Measurements from ENCODE around the gene SNRPA.

Gene SNRPA

GRCh38 chr19:40785526-40785925, 34.5 kb downstream of the SNRPA start:
- ChIA-PET POLR2A (no interaction called here), CTCF (interaction anchor here (1.5 to 3.1 kb wide), 2 partner anchors 12 to 21 kb away, joined by 5 to 12 read pairs; partner anchors contain the start of gene EGLN2)
- TF ChIP-seq CTCF (IDR thresholded peaks at IDR 0.05; ENCODE audit: control extremely low read depth, extremely low read depth, low read depth, missing control alignments): no peak
- DNase-seq (ENCODE audit: extremely low spot score): no peak

- ChIA-PET CTCF (interaction anchor here (1.1 to 3.1 kb wide), 4 partner anchors 9 to 33 kb away, joined by 3 to 12 read pairs (median 5); partner anchors contain the start of gene EGLN2), POLR2A (interaction anchor here (0.9 kb wide), 1 partner anchor 8 kb away, joined by 3 read pairs; no protein-coding TSS in a partner anchor)
- TF ChIP-seq CTCF (IDR thresholded peaks at IDR 0.05; ENCODE audit: control extremely low read depth, extremely low read depth, low read depth, missing control alignments): no peak
- no peak for DNase-seq (ENCODE audit: extremely low spot score)
Observed at GRCh38 chr19:40786060-40787037, 35.3 kb downstream of the SNRPA start.

GRCh38 chr19:40791349-40791748, 40.3 kb downstream of the SNRPA start:
- no peak for DNase-seq (ENCODE audit: extremely low spot score)
- POLR2A ChIA-PET: no interaction called here
- CTCF ChIA-PET: interaction anchor here (1.5 kb wide), 1 partner anchor 13 kb away, joined by 4 read pairs; the partner anchor contains the start of gene RAB4B
- TF ChIP-seq CTCF (IDR thresholded peaks at IDR 0.05; ENCODE audit: control extremely low read depth, extremely low read depth, low read depth, missing control alignments): no peak

GRCh38 chr19:40791996-40792395, 41.0 kb downstream of the SNRPA start:
- ChIA-PET CTCF (no interaction called here), POLR2A (interaction anchor here (0.6 kb wide), 1 partner anchor 11 kb away, joined by 8 read pairs; no protein-coding TSS in a partner anchor)
- no peak for TF ChIP-seq CTCF (IDR thresholded peaks at IDR 0.05; ENCODE audit: control extremely low read depth, extremely low read depth, low read depth, missing control alignments)
- DNase-seq (ENCODE audit: extremely low spot score): no peak

- DNase-seq (ENCODE audit: extremely low spot score): no peak
- CTCF ChIA-PET: interaction anchor here (1.0 to 3.2 kb wide), 6 partner anchors 10 to 135 kb away, joined by 3 to 23 read pairs (median 10); partner anchors contain the start of gene RAB4B
- TF ChIP-seq CTCF (IDR thresholded peaks at IDR 0.05; ENCODE audit: control extremely low read depth, extremely low read depth, low read depth, missing control alignments): no peak
- POLR2A ChIA-PET: interaction anchor here (1.3 to 2.4 kb wide), 2 partner anchors 20 to 47 kb away, joined by 4 to 35 read pairs; partner anchors contain the start of genes ACTMAP and RAB4B
Observed at GRCh38 chr19:40797166-40797962, 46.4 kb downstream of the SNRPA start.

Data from GM10248 (cell line).